Stomach (tissue), 4 donors: Measurements from ENCODE around the gene PAX5.

ENCODE experiments used
- CTCF ChIP-seq, 7 experiments: fragments of 450-650 bp in 4 of 7; fragments of 200-600 bp in 3 of 7; sonication (generic) in 3 of 7; IDR thresholded peaks; one replicate each; pipeline ENCODE4 v1.5.1; 2016 to 2019; ENCODE audit warnings: antibody characterized with exemption in 7 of 7, control low read depth in 2 of 7, mild to moderate bottlenecking in 1 of 7
- EP300 ChIP-seq: sonication (generic); formaldehyde crosslinking; IDR thresholded peaks from one replicate; pipeline ENCODE4 v1.6.1; 2017; ENCODE audit warnings: antibody characterized with exemption

GRCh38 chr9:36854751-36855150, 179.3 kb downstream of the PAX5 start:
- TF ChIP-seq EP300 (no peak), CTCF (IDR thresholded peaks at IDR 0.05) (no peak)
